PFSK-1 (cell line): ENCODE measurements around the gene AKAP13.

Experiments used
- POLR2AphosphoS5 ChIP-seq: IDR thresholded peaks from 2 replicates; pipeline ENCODE4 v1.6.1; 2012; ENCODE audit warnings: low read depth, mild to moderate bottlenecking, control low read depth, low read length, moderate library complexity
- SIN3A ChIP-seq: IDR thresholded peaks from 2 replicates; pipeline ENCODE4 v1.6.1; 2012; ENCODE audit warnings: mild to moderate bottlenecking, low read length, moderate library complexity, borderline replicate concordance; ENCODE audit not compliant: insufficient read depth
- TF ChIP-seq, protein P1 (sequence below), 2 experiments: IDR thresholded peaks; 2 replicates each; pipeline versions ENCODE4 v1.6.1 to v1.8.0; 2011 to 2012; ENCODE audit warnings: low read depth in 2 of 2, low read length in 2 of 2, control low read depth in 1 of 2, inconsistent platforms in 1 of 2, mild to moderate bottlenecking in 1 of 2, moderate library complexity in 1 of 2; ENCODE audit not compliant: insufficient read depth in 1 of 2

DNA sequence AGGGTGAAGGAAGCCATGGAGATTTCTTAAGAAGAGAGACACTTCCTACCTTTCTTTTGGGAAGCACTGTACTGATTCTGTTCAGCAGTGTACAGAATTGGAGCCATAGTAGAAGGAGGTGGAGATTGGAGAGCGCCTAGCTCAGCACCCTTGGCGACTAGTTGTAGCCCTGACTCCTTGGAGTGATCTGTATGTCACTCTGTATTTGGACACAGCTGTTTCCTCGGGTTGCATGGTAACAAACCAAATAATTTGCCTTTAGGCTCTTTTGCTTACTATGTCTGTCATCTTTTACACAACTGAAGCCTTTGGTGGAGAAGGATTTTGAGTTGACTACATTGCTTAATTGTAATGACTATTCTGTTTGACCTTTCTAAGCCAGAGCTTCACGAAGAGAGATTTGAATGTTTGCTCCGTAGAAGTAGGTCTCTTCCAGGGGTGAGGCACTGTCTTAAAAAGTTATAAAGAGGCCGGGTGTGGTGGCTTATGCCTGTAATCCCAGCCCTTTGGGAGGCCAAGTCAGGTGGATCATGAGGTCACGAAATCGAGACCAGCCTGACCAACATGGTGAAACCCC lies 77.1 kb downstream of the AKAP13 start:
- TF ChIP-seq, protein P1, sequence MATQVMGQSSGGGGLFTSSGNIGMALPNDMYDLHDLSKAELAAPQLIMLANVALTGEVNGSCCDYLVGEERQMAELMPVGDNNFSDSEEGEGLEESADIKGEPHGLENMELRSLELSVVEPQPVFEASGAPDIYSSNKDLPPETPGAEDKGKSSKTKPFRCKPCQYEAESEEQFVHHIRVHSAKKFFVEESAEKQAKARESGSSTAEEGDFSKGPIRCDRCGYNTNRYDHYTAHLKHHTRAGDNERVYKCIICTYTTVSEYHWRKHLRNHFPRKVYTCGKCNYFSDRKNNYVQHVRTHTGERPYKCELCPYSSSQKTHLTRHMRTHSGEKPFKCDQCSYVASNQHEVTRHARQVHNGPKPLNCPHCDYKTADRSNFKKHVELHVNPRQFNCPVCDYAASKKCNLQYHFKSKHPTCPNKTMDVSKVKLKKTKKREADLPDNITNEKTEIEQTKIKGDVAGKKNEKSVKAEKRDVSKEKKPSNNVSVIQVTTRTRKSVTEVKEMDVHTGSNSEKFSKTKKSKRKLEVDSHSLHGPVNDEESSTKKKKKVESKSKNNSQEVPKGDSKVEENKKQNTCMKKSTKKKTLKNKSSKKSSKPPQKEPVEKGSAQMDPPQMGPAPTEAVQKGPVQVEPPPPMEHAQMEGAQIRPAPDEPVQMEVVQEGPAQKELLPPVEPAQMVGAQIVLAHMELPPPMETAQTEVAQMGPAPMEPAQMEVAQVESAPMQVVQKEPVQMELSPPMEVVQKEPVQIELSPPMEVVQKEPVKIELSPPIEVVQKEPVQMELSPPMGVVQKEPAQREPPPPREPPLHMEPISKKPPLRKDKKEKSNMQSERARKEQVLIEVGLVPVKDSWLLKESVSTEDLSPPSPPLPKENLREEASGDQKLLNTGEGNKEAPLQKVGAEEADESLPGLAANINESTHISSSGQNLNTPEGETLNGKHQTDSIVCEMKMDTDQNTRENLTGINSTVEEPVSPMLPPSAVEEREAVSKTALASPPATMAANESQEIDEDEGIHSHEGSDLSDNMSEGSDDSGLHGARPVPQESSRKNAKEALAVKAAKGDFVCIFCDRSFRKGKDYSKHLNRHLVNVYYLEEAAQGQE (IDR thresholded peaks at IDR 0.05; ENCODE audit: insufficient read depth in 1 of 2, low read depth in 2 of 2, low read length in 2 of 2) = no peak
- TF ChIP-seq POLR2AphosphoS5 = no peak
- TF ChIP-seq SIN3A = no peak
